OCI-LY7 (cell line): ENCODE data around the gene COL2A1.

Experiments used
- EZH2phosphoT487 ChIP-seq: fragments of 200-600 bp; sonication (generic); IDR thresholded peaks from 2 replicates; pipeline ENCODE4 v1.6.1; 2018; ENCODE audit warnings: low read depth, borderline replicate concordance, mild to moderate bottlenecking, mixed run types, antibody characterized with exemption, low read length, moderate library complexity, mixed read lengths
- TF ChIP-seq, protein P1 (sequence below): fragments of 200-600 bp; sonication (generic); conservative IDR thresholded peaks from 2 replicates; pipeline ENCODE4 v1.5.1; 2014; ENCODE audit warnings: mild to moderate bottlenecking, antibody characterized with exemption, low read length, moderate library complexity, mixed read lengths

- no peak for TF ChIP-seq EZH2phosphoT487
- TF ChIP-seq, protein P1, sequence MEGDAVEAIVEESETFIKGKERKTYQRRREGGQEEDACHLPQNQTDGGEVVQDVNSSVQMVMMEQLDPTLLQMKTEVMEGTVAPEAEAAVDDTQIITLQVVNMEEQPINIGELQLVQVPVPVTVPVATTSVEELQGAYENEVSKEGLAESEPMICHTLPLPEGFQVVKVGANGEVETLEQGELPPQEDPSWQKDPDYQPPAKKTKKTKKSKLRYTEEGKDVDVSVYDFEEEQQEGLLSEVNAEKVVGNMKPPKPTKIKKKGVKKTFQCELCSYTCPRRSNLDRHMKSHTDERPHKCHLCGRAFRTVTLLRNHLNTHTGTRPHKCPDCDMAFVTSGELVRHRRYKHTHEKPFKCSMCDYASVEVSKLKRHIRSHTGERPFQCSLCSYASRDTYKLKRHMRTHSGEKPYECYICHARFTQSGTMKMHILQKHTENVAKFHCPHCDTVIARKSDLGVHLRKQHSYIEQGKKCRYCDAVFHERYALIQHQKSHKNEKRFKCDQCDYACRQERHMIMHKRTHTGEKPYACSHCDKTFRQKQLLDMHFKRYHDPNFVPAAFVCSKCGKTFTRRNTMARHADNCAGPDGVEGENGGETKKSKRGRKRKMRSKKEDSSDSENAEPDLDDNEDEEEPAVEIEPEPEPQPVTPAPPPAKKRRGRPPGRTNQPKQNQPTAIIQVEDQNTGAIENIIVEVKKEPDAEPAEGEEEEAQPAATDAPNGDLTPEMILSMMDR: no peak
Observed at GRCh38 chr12:47980779-47981495, 23.3 kb downstream of the COL2A1 start.
